ENCODE measurements around the gene STAC.
"Not testable (repeated sequence)": the region's sequence is repeated elsewhere in the genome, so short reads cannot be mapped to it uniquely, and the experiment has no call there.

Gene STAC

DNA sequence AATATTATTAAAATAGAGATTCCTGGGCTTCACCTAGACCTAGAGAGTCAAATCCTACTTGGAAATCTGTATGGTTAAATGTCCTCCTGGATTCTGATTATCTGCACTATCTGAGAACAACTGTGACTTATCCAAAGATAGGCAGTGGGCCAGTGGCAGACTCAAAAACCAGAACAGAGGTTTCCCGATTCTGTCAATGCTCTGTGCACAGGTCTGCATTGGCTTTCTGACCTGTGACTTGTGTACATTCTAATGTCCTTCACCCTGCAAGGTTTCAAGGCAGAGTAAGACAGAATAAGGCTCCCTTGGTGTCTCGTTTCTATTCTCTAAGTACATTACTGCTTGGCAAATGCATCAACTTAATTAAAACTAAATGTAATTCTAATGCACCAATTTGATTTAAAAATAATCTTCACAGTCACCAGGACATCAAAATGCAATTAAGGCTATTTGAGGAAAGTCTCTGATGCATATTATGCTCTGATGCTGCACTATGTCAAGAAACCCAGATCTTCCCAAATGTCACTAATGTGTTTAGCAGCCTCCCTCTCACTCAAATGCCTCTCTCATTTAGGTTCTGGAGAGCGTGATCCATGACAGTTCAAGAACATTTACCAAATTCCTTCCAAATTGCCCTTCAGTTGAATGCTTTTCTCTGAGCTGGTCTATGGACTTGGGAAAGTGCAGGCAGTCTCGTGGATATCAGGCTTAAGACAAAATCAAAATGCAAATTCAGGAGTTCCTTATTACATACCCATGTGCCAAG is 140.1 kb downstream of the STAC start:
- DNase-seq (ENCODE audit: low spot score) = no peak

DNA sequence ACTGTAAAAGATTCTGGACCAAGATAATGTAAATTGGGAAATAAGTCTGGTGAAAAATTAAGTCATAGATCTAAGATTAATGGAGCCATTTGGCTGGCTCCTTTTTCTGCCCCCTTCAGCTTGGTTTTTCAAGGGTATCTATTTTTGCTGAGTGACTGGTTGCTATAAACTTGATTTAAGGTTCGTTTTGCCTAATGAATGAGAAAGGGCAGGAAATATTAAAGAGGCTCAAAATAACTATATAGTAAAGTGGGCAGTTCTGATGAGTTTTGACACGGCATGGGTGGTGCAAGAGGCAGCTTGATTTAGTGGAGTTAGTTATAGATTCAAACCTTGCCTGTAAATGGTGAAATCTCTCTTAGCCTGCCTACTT is 140.7 kb downstream of the STAC start:
- no peak for DNase-seq (ENCODE audit: low spot score)

DNA sequence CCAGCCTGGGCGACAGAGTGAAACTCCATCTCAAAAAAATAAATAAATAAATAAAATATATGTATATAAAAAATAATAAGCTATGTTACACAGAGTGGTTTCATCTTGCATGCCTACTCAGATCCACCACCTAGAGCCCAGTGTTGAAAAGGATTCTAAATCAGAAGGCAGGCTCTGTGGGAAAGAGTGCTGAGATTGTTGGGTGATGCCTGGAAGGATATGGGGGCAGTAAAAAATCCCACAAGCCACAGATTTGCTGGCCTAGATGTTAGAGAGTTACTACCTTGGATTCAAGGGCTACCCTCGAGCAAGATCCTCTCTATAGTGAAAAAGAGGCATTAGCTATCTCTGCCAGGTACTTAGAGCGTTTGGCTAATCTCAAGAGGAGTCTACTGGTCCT is 144.3 kb downstream of the STAC start:
- DNase-seq (ENCODE audit: low spot score) = no peak

DNA sequence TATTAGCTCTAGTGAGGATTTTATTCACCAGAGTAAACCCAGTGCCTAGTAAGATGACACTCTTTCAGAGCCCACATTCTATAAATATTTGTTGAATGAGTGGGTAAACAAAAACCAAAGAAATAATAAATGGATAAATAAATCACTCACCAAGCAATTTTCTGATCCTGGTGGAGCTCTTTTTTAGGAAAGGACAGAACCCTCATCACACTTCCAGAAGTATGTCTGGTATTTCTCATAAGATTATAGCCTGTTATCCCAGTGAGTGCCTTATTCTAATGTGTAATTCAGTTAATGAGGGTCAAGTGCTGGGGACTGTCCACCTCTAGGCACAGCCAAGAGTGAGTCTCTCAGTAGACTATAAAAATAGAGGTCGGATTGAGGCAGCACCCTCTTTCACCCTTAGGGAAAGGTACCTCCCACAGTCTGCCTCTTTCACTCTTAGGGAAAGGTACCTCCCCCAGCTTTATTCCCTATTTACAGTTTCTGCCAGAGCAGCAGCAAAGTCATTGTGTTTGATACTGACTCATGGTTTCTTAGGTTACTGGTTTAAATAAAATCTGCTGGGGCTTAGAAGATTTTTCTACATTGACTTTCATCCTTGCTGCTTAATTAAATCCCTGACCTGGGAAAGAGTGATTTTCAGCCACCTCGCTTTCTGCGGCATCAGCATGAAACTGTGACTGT is 145.0 kb downstream of the STAC start:
- no peak for DNase-seq (ENCODE audit: low spot score)

DNA sequence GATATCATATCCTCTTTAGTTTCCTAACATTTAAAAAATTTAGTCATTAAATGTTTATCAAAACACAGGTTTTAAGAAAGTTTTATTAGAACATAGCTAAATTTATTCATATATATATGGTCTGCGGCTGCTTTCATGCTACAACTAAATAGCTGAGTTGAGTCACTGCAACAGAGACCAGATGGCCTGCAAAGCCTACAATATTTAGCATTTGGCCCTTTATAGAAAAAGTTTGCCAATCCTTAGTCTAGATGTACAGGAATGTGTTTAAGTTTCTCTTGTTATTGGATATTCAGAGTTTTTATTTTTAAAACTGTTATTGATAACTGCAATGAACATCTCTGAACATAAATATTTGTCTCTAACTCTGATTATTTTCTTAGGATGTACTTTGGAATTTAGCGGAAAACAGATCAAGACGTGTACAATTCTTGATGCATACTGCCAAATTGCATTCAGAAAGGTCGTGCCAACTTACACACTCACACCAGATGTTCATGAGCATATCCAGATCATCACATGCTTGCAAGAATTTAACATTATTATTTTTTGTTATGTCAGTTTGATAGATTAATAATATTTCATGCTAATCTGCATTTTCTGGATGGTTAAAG is 157.9 kb downstream of the STAC start:
- DNase-seq (ENCODE audit: low spot score) = no peak

DNA sequence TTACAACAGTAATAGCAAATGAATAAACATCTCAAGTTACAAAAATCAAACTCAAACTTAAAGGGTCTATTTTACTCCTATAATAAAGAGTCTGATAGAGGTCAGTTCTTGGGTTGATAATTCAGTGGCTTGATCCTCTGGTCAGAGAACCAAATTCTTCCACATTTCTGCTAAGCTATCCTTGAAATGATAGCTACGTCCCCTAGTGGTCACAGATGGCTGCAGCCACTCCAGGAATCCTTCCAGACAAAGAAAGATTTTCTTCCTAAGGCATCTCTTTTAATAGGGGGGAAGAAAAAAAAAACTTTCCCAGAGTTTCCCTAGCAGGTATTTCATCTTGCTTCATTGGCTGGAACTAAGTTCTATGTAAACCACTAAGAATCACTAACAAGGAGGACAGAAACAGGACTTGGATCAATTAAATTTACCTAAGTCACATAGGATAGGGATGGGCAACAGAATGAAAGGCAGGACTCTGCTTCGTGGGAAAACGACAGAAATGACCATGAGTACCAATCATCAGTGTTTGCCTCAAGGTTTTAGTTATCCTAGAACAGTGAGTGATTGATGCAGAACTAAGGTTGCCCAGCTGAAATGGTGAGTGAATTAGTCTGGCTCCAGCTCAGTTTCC is 160.7 kb downstream of the STAC start:
- peak; percentile 41 for DNase-seq (ENCODE audit: low spot score)

DNA sequence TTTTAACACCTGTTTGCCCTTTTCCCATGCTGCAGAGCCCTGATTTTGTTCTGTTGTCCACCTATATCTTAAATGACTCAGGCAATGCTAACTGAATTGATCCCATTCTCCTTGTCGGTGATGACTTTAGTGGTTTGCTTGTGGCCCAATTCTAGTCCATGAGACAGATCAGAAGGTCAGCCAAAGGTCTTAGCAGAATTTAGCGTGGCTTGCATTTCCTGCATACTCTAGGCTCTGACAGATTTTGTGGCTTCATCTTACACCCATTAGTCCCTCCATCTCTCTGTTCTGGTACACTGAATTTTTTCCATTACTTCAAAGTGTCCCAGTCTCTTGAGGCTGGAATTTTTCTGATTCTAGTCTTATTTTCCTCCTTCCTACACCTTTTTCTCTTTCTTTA is 161.9 kb downstream of the STAC start:
- DNase-seq (ENCODE audit: low spot score) = no peak

DNA sequence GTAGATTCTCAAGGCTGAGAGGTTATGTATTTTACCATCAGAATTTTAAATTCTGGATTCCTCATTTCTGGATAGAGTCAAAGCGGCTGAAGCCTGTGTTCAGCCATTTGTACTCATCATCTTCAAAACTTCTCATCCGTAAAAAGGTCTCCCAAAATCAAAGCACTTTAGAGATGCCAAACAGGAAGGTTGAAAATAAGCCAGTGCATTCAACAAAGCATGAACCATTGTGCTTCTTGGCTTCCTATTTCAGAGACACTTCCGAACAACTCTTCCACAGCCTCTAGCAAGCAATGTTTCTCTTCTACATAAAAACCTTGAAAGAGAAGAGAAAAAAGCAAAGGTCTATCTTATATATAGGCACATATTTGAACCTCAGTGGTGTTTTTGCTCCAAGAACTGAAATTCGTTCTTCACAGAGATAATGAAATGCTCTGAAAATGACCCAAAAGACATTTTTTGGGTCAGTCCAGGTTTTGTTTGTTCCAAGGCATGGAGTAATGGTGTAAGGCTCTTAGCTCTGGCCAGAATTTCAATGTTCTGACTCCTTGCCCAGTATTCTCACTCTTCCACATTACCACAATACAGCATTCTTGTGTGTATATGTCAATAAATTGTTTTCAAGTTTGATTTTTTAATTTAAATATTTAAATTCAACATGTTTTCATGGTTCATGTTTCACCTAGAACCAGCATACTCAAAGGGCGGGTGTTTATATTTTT is 163.1 kb downstream of the STAC start:
- no peak for DNase-seq (ENCODE audit: low spot score)

DNA sequence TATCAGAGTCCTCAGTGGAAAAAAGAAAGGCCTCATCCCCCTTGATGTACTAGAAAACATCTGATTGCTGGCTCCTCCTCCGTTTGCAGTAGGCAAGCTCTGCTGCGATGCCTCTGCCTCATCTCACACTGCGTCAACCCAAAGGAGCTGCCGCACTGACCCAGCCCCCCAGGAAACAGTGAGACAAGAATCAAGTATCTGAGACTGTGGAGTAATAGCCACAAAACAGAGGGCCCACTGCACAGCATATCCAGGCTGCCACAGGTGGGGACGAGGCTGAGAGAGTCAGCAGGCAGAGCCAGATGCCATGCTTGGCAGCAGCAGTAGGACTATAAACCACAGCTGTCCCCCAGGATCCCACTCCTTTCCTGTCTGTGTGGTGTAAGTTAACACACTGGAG is 165.9 kb downstream of the STAC start:
- no peak for DNase-seq (ENCODE audit: low spot score)

DNA sequence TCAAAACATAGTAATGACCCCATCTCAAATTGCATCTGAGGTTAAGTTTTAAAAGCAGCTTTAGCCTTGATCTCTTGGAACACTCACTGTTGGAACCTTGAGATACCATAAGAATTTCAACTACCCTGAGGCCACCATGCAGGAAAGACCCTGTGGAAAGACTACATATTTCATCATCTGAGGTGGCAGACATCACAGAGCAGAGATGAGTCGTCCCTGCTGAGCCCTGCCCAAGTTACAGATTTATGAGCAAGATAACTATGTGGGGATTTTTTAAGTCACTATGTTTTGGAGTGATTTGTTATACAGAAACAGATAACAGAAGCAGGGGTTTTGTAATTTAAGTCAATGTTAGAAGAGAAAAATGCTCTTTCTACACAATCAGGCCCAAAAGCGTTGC is 168.4 kb downstream of the STAC start:
- DNase-seq (ENCODE audit: low spot score) = no peak

DNA sequence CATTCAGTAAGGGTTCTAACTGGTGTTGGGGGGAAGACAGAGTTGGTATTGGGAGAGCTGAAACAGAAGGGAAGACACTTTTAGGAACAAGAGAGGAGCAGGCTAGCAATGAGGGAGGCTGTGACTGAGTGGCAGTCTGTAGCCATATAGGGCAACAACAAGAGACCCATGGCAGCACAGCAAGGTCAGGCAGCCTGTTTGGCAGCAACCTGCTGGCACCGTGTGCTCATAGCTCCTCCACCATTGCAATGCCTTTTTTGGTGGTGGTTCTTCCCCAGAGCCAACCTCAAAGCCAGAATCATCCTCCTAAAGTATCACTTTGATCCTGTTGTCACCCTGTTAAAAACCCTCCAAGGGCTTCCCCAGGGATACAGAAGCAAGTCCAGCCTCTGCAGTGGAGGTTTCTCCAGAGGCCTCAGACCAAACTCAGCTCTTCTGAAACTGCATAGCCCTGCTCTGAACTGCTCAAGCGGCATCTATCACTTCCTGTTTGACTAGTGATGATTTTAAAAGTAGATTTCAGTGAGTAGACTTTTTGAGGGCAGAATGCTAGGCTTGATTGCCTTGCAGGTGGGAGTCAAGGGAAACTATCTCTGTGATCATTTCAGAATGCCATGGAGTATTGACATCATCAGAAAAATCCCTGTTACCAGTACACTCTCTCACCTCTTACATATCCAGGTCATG is 176.9 kb downstream of the STAC start:
- DNase-seq (ENCODE audit: low spot score) = no peak

DNA sequence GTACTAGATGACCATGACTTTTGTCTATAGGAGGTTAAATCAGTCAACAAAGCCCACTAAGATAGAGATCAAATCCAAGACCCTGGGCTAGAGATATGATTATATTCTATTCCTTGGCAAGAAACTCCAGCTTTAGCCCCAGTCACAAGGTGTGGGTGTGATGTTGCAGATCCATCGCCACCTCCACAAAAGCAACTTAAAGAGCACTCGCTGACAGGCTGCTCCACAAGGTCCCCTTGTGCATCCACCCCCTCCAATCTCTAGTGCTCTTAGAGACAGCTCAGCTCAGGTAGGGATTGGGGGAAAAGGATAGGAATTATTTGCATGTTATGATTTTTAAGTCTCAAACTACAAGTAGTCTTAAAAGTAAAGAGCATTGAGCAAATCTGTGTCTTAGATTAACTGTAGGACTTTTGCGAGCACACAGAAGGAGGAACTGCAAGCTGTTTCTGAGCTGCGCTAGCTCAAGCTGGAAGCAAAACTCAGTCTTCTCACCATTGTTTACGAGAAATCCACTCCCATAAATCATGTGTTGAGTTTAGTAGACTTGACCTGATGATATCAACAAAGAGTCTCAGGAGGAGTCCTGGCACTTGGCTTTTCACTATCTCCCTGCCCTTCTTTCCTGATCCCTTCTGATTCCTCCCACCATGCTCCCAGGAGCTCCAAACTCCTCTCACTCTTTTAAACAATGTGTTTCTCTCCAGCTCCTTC is 177.6 kb downstream of the STAC start:
- DNase-seq (ENCODE audit: low spot score) = no peak

DNA sequence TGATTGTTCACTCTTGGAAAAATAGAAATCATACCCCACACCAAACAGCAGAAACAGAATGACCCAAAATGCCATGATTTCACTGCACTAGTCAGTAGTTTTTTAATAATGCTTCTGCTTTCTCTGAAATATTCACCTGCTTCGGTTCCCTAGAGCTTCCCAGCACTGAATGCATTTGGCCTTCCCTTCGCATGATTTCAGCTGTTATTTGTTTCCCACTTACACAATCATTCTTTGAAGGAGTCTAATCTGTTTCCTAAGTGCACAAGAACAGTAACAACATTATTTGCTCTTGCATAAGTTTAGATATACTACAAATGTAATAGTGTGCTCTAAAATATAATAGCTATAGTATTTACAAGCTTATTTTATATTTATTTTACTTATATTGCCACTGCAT is 178.7 kb downstream of the STAC start:
- DNase-seq (ENCODE audit: low spot score) = no peak

DNA sequence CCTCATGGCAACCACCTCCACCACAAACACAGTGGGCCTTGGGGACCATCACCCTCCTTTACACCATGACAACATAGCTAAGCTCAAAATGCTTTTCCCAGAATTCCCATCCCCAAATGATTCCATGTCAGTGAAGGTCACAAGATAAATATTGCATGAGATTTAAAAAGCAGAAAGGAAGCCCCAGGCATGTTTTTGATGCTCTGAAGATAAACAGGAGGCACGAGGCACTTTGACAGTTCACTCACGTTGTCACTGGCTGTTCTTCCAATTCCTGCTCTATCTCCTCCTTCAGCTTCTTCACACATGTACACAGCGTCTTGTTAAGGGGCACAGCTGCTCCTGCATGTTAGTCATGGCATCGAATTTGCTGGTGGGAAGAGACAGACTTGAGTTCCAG is 180.4 kb downstream of the STAC start:
- DNase-seq (ENCODE audit: low spot score) = no peak

DNA sequence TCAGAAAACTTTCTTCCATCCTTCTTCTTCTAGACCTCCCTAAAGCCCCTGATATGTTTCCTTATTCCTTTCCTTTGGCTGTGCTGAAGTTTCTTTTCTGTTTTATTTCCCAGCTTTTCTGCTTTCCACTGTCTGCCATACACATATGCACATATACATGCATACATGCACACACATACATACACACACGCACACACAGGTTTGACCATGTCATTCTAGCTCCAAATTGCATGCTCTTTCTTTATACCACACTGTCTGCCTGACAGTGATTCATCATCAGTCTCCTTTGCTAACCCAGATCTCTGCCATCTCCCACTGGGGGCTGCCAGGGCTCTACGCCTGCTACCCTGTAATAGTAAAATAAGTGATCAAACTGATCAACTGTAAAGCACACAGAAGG is 181.3 kb downstream of the STAC start:
- no peak for DNase-seq (ENCODE audit: low spot score)

DNA sequence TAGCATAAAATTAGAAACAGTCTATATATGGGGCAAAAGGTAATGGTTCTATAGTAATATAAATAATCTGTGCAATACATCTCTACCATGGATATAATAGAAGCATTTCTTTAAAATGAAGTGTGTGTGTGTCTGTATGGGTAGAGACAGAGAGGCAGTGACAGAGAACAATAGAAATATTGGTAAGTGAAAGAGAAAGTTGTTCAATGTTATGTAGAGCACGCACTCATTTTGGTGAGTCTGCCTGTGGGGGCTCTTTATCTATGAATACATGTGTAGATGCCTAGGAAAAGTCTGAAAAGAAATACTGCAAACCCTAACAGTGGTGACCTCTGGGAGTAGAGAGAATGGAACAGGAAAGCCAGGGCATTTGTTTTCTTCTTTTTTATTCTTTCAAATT is 182.6 kb downstream of the STAC start:
- no peak for DNase-seq (ENCODE audit: low spot score)

DNA sequence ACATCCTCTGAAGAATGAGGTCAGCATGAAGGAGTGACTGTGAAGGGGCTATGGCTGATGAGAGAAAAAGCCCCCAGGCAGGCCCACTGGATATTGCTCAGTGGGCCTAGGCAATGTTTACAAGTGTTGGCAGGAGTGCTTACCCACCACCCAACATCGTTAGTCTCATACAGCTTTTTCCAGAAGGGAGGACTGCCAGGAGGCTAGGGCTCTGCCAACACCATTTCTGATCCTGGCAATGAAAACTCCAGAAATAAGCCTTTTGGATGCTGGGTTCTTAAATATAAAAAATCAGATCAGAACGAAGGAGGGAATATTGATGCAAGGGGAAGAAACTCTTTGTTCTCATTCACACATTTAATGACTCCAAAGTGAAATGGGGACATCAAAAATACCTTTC is 194.9 kb downstream of the STAC start:
- no peak for DNase-seq (ENCODE audit: low spot score)

DNA sequence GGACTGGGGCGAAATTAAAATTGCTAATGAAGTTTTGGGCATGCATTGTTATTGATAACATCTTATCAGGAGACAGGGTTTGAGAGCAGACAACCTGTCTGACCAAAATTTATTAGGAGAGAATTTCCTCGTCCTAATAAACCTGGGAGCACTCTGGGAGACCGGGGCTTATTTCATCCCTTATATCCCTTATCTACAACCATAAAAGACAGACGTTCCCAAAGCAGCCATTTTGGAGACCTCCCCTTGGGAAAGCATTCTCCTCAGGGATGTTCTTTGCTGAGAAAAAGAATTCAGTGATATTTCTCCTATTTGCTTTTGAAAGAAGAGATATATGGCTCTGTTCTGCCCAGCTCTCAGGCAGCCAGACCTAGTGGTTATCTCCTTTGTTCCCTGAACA is 198.1 kb downstream of the STAC start:
- not testable (repeated sequence) for DNase-seq (ENCODE audit: low spot score)

DNA sequence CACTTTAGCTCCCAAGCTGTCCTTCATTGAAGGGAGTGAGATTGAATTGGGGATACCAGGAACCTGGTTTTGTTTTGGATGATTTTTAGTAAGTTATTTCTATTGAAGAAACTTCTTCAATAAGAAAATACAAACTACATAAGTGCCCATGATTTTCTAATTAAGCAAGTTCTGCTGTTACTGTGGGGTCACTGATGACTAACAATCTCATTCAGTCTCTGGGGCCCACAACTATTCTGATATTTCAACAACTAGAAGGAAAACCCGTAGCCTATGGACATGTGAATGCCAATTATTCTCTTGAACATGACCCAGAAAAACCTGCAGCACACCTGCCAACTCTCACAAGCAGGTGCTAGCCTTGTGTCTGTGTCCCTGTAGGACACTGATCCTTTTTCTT is 199.4 kb downstream of the STAC start:
- no peak for DNase-seq (ENCODE audit: low spot score)

DNA sequence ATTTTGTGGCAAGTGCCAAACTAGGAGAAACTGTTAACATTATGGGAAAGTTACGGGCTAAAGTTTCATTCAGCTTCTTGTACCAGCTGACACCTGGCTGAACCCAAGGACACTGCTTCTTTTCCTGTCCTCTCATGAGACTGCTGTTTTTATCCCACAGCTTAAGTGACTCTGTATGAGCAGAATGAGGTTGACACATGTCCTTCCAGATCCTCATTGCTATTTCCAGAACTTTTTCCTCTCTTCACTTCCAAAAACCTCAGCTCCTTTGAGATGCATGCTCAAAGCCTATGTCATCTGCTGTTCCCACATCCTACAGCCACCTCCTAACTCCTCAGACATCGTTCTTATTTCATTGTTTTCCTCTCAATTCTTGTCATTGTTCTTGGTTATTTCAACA is 200.4 kb downstream of the STAC start:
- DNase-seq (ENCODE audit: low spot score) = no peak

DNA sequence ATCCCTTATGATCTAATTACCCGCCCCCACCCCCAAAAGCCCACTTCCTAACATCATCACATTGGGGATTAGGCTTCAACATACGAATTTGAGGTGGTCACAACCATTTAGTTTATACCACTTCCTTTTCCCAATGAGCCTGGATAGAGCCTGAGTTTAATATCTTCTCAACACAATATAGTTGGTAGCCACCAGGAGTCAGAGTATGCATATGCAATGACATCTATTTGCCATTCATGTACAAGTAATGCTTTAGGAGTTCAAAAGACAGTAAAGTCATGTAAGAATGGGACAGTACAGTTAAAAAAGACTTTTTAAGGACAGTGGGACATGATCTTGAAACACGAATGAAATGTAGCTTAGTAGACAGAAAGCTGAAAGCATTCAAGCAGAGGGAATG is 211.7 kb downstream of the STAC start:
- DNase-seq (ENCODE audit: low spot score) = no peak

All from iPS-NIHi11 (cell line).